GM21515 (cell line): ENCODE results near the gene SERPINB11.
"Not testable (repeated sequence)": the region's sequence is repeated elsewhere in the genome, so short reads cannot be mapped to it uniquely, and the experiment has no call there.

Experiments used
- ATAC-seq: cut with Tn5 transposase; IDR thresholded peaks from one replicate; pipeline ENCODE4 v1.9.1; 2021; ENCODE audit not compliant: unreplicated experiment

The SERPINB11 gene

DNA sequence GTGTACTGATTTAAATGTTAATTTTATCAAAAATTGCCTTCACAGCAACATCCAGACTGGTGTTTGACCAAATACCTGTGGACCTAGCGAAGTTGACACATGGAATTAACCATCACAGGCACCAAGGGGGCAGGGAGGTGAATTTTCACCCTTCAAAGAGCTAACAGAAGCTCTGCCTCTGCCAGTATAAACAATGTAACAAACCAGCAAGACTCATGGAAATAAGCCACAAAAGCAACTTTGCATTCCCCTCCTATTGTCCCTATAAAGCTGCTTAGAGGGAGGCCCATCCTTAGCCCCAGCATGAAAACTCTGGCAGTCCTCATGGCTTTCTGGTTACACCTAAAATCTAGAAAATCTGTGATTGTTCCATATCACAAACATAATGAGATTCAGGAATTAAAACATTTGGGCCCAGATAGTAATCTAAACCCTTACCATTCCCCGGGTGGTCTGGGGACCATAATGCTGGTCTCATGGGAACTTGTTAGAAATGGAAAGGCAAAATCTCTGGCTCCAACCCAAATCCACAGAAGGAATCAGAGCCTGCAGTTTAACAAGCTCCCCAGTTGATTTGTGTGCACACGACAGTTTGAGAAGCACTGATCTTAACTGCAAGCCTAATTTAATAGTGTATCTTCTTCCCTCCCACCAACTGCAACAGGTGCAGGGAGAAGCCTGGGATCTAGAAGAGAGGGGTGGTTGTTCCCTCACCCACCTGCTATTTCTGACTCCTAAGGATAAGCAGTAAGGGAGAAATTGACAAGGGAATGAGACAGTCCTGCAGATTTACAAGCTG, 23.1 kb downstream of the SERPINB11 start:
- ATAC-seq = no peak

DNA sequence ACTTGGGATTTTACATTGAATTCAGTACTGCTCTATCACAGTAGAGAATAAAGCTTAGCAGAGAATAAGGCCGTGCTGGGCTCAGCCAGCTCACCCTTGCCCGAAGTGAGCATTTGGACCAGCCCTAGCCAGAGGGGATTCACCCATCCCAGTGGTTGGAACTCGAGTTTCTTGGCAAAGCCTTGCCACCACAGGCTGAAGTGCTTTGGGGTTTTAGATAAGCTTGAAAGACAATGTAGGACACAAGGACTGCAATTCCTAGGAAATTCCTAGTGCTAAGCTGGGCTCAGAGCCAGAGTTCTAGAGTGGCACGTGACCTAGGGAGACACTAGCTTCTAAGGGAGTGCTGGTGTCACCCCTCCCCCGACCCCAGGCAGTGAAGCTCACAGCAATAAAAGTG, 28.0 kb downstream of the SERPINB11 start:
- no peak for ATAC-seq

DNA sequence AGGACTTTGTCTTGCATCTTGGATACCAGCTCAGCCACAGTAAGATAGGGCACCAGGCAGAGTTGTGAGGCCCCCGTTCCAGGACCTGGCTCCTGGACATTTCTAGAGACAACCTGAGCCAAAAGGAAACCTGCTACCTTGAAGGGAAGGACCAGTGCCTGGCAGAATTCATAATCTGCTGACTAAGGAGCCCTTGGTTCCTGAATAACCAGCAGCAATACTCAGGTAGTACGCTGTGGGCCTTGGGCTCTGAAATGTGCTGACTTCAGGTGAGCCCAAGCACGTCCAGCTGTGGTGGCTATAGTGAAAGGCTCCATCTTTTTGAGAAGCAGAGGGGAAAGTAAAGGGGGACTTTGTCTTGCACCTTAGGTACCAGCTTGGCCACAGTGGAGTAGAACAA, 28.5 kb downstream of the SERPINB11 start:
- no peak for ATAC-seq

GRCh38 chr18:63736876-63737275, 34.1 kb downstream of the SERPINB11 start:
- no peak for ATAC-seq

- ATAC-seq = no peak
Measured at GRCh38 chr18:63741769-63742168, 39.0 kb downstream of the SERPINB11 start.

DNA sequence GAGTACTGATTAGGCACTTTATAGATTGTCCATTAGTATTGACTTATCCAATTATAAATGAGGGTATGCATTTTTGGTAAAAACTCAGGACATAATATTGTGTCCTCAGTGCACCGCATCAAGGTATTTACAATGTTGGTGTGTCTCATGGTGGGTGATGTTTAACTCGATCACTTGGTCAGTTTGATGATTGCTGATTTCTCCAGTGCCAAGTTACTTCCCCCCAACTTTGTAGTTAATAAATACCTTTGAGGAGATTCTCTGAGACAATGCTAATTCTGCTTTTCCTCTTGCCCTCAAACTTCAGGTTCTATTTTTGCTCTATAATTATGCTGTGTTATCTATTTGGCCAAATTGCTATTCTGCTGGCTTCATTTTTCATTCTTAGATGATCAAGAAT, 44.2 kb downstream of the SERPINB11 start:
- ATAC-seq = no peak

DNA sequence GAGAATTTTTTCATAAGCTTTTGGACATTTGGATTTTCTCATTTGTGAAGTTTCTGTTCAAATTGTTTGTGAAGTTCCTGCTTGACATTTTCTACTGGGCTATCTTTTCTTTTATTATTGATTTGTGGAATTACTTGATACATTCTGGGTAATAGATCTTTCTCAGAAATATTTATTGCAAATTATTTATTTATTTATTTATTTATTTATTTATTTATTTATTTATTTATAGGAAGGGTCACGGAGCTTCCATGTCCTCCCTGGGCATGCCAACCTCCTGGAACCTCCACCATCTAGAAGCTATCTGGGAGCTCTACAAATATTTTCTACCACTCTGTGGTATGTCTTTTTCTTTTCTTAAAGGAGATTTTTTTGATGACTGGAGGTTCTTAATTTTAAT, 46.7 kb downstream of the SERPINB11 start:
- no peak for ATAC-seq

DNA sequence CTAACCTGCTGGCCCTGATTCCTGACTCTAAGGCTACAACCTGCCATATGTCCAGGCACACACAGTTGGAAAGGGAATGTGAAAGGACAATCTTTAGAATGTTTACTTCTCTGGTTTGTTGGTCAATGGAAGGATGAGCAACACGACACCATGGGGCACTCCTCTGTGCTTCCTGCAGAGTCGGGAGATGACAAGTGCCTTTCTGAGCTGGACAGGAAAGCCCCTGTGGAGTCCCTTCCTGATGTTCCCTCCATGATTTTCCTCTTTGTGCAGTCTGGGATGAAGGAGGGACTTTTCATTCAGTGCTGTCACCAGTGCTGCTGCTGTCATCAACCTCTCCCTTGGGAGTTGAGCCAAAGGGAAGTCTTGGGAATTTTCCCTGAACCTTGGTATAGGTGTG, 49.9 kb downstream of the SERPINB11 start:
- ATAC-seq = no peak

GRCh38 chr18:63753676-63754075, 50.9 kb downstream of the SERPINB11 start:
- no peak for ATAC-seq

GRCh38 chr18:63757541-63757940, 54.8 kb downstream of the SERPINB11 start:
- ATAC-seq = no peak

- ATAC-seq = no peak
Measured at GRCh38 chr18:63758615-63759240, 56.0 kb downstream of the SERPINB11 start.

- not testable (repeated sequence) for ATAC-seq
Measured at GRCh38 chr18:63759786-63760185, 57.0 kb downstream of the SERPINB11 start.

DNA sequence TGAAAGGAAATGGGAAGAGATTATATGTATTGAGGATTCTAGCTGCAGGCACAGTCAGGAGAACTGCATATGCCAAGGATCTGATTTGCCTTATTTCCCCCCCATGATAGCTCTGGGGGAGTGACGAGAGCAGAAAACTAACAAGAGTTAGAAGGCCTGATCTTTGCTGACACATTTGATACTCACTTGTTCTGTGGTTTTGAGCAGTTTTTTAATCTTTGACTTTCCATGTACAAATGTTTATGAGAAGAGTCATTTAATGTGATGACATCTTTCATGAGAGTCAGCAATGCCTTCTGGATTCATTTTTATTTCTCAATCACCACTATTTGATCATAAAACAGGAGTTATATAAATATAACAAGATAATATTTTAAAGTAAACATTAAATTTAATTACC, 59.8 kb downstream of the SERPINB11 start:
- ATAC-seq = no peak

DNA sequence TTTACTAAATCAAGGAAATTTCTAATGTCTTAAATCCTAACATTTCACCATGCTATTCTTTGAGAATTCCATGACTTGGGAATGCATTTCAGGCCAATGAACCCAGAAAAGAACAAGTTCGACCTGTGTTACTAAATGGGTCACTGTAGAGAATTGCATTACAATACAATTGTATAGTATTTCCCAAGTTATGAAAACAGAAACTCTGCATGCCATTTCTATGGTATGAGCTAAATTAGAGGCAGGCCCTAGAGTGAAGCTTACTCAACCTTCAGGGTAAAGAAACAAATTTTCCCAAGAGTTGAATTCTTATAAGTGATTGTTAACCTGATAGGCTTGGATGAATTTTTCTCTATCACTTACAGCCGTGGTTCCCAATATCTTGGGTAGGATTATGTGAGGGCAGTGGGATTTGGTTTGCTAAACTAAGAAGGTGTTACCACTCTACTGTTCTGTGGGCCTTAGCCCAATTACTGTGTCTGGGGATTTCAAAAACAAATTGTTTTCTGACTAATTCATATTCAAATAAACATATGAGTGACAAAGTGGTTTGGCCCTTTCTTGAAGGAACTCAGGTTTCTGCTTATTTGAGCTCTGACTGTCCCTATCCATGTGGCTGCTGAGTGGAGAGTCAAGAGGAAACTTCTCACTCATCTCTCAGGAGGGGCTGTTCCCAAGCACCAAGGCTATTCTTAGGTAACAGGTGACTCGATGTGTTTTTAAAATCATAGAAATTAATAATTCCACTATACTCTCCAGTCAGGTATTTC, 61.3 kb downstream of the SERPINB11 start:
- ATAC-seq = no peak

- no peak for ATAC-seq
Measured at GRCh38 chr18:63765837-63766236, 63.1 kb downstream of the SERPINB11 start.
